ENCODE results near the gene ASB3. TPM values are rescaled to one million over a fixed set of nuclear protein-coding genes. Genes with fewer than 3 reads are reported as not detected.

Gene ASB3
- total RNA-seq, 4 donors from 2014 or later = 7.0 to 14.7 (median 8.6) TPM

GRCh38 chr2:53640466-53640865, 146.3 kb downstream of the ASB3 start:
- no peak overlapping the region for H3K27ac ChIP-seq
- H3K4me3 ChIP-seq = no peak overlapping the region
- intact Hi-C loops (cut with DNase I) = no loop called here
- H3K4me1 ChIP-seq = no peaks in the 10 kb centered on the region
- no peak for DNase-seq
- no peaks in the 10 kb centered on the region for H3K9me3 ChIP-seq
- H3K27me3 ChIP-seq = no peaks in the 10 kb centered on the region
- 79 to 91% methylated on average over 3 of the region's 3 CpGs for WGBS, 2 donors
- TF ChIP-seq, protein P1, sequence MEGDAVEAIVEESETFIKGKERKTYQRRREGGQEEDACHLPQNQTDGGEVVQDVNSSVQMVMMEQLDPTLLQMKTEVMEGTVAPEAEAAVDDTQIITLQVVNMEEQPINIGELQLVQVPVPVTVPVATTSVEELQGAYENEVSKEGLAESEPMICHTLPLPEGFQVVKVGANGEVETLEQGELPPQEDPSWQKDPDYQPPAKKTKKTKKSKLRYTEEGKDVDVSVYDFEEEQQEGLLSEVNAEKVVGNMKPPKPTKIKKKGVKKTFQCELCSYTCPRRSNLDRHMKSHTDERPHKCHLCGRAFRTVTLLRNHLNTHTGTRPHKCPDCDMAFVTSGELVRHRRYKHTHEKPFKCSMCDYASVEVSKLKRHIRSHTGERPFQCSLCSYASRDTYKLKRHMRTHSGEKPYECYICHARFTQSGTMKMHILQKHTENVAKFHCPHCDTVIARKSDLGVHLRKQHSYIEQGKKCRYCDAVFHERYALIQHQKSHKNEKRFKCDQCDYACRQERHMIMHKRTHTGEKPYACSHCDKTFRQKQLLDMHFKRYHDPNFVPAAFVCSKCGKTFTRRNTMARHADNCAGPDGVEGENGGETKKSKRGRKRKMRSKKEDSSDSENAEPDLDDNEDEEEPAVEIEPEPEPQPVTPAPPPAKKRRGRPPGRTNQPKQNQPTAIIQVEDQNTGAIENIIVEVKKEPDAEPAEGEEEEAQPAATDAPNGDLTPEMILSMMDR (IDR thresholded peaks at IDR 0.05) = no peak
- no peak for TF ChIP-seq POLR2A (IDR thresholded peaks at IDR 0.05)
- H3K36me3 ChIP-seq = no peaks in the 10 kb centered on the region

DNA sequence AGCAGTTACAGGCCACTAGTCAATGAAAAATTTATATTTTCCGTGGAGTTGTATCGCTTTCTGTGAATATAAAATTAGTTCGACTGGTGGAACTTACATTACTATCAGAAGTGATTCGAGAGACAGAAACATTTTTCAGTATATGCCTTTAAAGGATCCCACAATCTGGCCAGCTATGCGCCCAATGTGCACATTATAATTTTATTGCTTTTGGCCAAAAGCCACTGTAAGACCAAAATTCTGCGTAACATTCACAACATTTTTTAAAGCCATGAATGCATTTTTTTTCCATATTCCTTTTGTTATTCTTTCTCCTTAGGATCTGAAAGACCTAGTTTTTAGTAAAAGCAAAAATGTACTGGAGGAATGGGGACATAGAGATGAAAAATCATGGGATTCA, 150.2 kb downstream of the ASB3 start:
- 86 to 88% methylated on average over 6 of the region's 6 CpGs for WGBS, 2 donors
- Histone ChIP-seq H3K36me3 (no peaks in the 10 kb centered on the region), H3K27me3 (no peaks in the 10 kb centered on the region), H3K4me1 (no peaks in the 10 kb centered on the region), H3K9me3 (no peaks in the 10 kb centered on the region), H3K27ac (no peak overlapping the region), H3K4me3 (no peak overlapping the region)
- TF ChIP-seq POLR2A (IDR thresholded peaks at IDR 0.05) = no peak
- TF ChIP-seq, protein P1 (IDR thresholded peaks at IDR 0.05) = no peak
- DNase-seq = no peak
- intact Hi-C loops (cut with DNase I) = no loop called here

DNA sequence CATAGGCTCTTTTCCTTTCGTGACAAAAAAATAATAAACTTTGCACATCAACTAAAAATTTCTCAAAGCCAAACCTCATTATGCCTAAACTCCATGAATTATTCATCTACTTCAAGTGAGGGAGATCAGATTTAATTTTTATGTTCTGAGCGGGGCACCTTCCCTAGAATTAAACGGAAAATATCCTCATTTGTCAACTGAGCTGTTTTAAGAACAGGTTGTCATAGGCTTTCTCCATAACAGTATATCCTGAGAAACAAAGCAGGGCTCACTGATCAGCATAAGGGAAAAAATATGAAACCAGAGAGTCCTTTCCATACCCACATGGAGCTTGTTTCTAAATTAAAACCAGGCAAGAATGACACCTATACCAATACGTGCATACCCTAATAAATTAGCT, 150.6 kb downstream of the ASB3 start:
- Histone ChIP-seq H3K27ac (no peak overlapping the region), H3K27me3 (no peaks in the 10 kb centered on the region), H3K9me3 (no peaks in the 10 kb centered on the region), H3K4me3 (no peak overlapping the region), H3K36me3 (no peaks in the 10 kb centered on the region), H3K4me1 (no peaks in the 10 kb centered on the region)
- WGBS, 2 donors = 87 to 89% methylated on average over 4 of the region's 4 CpGs
- DNase-seq = no peak
- intact Hi-C loops (cut with DNase I) = no loop called here
- TF ChIP-seq POLR2A (IDR thresholded peaks at IDR 0.05) = no peak
- TF ChIP-seq, protein P1 (IDR thresholded peaks at IDR 0.05) = no peak

GRCh38 chr2:53635694-53636093, 151.1 kb downstream of the ASB3 start:
- Histone ChIP-seq H3K9me3 (no peaks in the 10 kb centered on the region), H3K27me3 (no peaks in the 10 kb centered on the region), H3K27ac (no peak overlapping the region), H3K36me3 (no peaks in the 10 kb centered on the region), H3K4me1 (no peaks in the 10 kb centered on the region), H3K4me3 (no peak overlapping the region)
- TF ChIP-seq POLR2A (IDR thresholded peaks at IDR 0.05) = no peak
- no peak for DNase-seq
- intact Hi-C loops (cut with DNase I) = no loop called here
- 77 to 85% methylated on average over 3 of the region's 3 CpGs for WGBS, 2 donors

DNA sequence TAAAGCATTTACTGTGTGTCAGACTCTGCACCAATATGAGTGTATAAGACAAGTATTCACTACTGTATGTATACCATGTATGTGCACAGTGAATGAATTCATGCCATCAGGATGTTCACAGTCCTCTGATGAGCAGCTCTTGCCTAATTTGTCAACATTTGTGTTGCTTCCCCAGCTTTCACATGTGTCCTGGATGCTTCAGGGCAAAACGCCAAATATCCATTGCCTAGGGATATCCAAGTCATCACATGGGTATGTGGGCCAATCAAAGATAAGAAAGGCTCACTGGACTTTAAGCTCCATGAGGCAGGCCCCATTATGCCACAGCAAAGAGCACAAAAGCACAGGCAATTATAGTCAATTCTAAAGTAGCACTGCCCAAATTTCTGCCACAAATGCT, 153.3 kb downstream of the ASB3 start:
- intact Hi-C loops (cut with DNase I) = no loop called here
- H3K27me3 ChIP-seq = no peaks in the 10 kb centered on the region
- no peak for TF ChIP-seq POLR2A (IDR thresholded peaks at IDR 0.05)
- TF ChIP-seq, protein P1 (IDR thresholded peaks at IDR 0.05) = no peak
- H3K27ac ChIP-seq = no peak overlapping the region
- H3K4me3 ChIP-seq = no peak overlapping the region
- H3K36me3 ChIP-seq = no peaks in the 10 kb centered on the region
- H3K4me1 ChIP-seq = no peaks in the 10 kb centered on the region
- 67% methylated on average over 1 of the region's 1 CpG for WGBS, 2 donors
- no peaks in the 10 kb centered on the region for H3K9me3 ChIP-seq
- no peak for DNase-seq

GRCh38 chr2:53632714-53633113, 154.0 kb downstream of the ASB3 start:
- Histone ChIP-seq H3K4me1 (no peaks in the 10 kb centered on the region), H3K4me3 (no peak overlapping the region), H3K9me3 (no peaks in the 10 kb centered on the region), H3K36me3 (no peaks in the 10 kb centered on the region), H3K27ac (no peak overlapping the region), H3K27me3 (no peaks in the 10 kb centered on the region)
- DNase-seq = no peak
- WGBS, 2 donors = 0 to 71% methylated on average over 1 of the region's 1 CpG
- TF ChIP-seq, protein P1 (IDR thresholded peaks at IDR 0.05) = no peak
- no peak for TF ChIP-seq POLR2A (IDR thresholded peaks at IDR 0.05)
- intact Hi-C loops (cut with DNase I) = no loop called here
